ES-I3 (cell line): Measurements from ENCODE around the gene PTPRQ.
A peak's percentile ranks its signal among the peaks of the same experiment; 100 is the strongest.

Source experiments
- H3K36me3 ChIP-seq: 2 replicates; pipeline ENCODE4 v1.6.1; 2013; ENCODE audit warnings: mild to moderate bottlenecking, low read length, control low read depth, moderate library complexity; ENCODE audit not compliant: insufficient read depth
- H3K4me1 ChIP-seq: 2 replicates; pipeline ENCODE4 v1.6.1; 2013; ENCODE audit warnings: mild to moderate bottlenecking, control low read depth, low read length; ENCODE audit not compliant: insufficient read depth
- H3K9ac ChIP-seq: 2 replicates; pipeline ENCODE4 v1.6.1; 2013; ENCODE audit warnings: low read depth, mild to moderate bottlenecking, low read length, moderate library complexity
- H3K9me3 ChIP-seq: 2 replicates; pipeline ENCODE4 v1.6.1; 2013; ENCODE audit warnings: mild to moderate bottlenecking, low read length, moderate library complexity; ENCODE audit not compliant: control insufficient read depth, insufficient read depth

Gene PTPRQ

DNA sequence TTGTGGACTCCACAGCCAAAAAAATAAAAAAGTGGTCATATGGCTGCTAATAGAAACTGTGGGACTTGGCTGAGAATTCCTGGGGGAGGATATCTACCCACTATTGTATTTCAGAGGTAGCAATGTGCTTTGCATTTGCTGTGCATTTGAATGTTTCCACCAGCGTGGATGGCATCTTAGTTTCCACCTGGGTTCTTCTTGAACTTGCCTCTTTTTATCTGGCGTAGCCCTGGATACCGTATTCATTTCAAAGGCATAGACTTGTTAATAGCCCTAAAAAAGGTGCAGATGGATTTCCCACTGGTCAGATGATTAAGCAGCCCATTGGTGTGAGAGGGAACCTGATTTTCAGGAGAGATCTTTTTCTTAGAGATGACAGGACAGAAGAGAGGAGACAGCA is 270.8 kb downstream of the PTPRQ start:
- H3K9me3 ChIP-seq, result no peaks in the 10 kb centered on the region
- H3K36me3 ChIP-seq, result no peaks in the 10 kb centered on the region
- peak overlapping the region; percentile 27; the same call in 1 of the 2 replicates for H3K9ac ChIP-seq
- H3K4me1 ChIP-seq, result peaks cover 9% of the 10 kb centered on the region; the same call in 1 of the 2 replicates

DNA sequence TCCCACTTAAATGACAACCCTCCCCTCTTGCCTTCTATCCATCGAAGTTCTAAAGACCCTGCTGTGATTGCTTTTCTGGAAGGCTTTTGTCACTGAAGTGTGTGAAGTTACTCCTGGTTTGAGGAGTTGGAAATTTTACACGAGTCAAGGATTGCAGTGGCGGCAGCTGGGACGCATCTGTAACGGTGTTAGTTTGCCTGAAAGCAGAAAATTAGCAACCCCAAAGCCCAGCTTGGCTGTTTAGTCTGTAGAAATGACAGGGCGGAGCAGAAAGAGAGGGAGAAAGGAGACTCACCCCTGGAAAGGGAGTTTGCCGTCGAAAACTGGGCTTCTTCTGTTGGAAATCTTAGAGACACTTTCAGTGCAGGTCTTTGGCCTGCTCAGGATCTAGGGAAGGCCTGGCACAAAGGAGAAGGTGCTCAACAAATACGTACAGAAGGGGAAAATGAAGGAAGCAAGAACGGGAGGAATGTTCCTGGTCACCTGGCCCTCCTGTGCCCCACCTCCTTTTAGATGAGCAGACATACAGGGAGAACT is 271.7 kb downstream of the PTPRQ start:
- no peaks in the 10 kb centered on the region for H3K9me3 ChIP-seq
- H3K9ac ChIP-seq, result no peak overlapping the region
- peaks cover 9% of the 10 kb centered on the region; the same call in 1 of the 2 replicates for H3K4me1 ChIP-seq
- no peaks in the 10 kb centered on the region for H3K36me3 ChIP-seq

DNA sequence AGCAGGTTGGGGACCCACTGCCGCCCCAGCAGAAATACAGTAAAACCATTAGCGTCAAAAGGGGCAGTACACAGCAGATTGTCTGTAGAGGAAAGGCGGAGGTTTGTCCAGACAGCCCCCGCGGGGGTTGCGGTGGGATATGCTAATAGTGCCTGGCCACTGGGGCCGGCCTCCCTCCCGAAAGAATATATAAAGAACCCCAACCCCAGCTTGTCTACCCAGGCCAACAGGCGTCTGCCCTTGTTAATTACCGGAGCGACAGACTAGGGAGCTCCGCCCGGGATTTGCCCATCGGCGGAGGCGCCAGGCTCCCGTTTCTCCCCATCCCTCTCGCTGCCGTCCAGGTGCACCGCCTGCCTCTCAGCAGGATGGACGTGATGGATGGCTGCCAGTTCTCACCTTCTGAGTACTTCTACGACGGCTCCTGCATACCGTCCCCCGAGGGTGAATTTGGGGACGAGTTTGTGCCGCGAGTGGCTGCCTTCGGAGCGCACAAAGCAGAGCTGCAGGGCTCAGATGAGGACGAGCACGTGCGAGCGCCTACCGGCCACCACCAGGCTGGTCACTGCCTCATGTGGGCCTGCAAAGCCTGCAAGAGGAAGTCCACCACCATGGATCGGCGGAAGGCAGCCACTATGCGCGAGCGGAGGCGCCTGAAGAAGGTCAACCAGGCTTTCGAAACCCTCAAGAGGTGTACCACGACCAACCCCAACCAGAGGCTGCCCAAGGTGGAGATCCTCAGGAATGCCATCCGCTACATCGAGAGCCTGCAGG is 272.8 kb downstream of the PTPRQ start, which contains the start of gene MYF5:
TSS of gene MYF5 (plus strand) at position 217 of the 774 bp plus-strand sequence. CDS start at position 369, 152 bp downstream.
- Histone ChIP-seq H3K4me1 (peaks cover 9% of the 10 kb centered on the region; the same call in 1 of the 2 replicates), H3K36me3 (no peaks in the 10 kb centered on the region), H3K9ac (no peak within 1 kb of the TSS), H3K9me3 (no peaks in the 10 kb centered on the region)

DNA sequence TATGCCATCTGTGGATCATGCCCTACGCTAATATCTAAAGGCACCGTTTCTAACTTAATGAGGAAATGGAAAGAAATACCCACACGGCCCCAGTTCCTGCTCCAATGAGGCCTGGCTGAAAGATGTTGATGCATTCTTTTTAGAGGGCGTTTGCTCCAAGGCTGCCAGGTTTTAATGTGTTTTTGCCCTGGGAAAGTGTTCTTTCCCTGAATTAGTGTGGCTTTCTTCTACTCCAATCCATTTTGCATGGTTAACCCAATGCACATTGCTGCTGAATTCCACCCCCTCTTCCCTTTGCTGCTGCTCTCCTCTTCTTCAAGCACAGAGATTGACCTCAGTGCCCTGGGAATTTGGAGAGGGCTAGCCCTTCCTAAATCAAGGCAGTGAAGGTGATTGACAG is 273.8 kb downstream of the PTPRQ start:
- Histone ChIP-seq H3K36me3 (no peaks in the 10 kb centered on the region), H3K9ac (no peak overlapping the region), H3K4me1 (peaks cover 9% of the 10 kb centered on the region; the same call in 1 of the 2 replicates), H3K9me3 (no peaks in the 10 kb centered on the region)

DNA sequence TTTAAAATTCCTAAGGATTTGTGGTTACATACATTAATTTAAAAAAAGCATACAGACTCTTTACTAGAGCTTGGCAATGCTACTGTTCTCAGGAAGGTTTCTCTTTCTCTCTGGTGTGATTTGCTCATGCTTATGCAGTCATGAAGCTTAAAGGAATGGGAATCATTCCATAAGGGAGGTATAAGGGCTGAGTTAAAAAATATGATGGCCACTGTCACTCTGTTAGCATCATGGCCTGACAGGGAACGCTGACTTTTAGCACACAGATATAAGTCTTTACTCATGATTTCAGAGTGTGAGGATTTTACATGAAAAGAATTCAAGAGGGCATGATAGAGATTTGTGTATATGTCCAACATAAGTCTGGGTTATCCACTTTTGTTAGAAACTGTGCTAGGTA is 276.5 kb downstream of the PTPRQ start:
- H3K36me3 ChIP-seq, result no peaks in the 10 kb centered on the region
- no peaks in the 10 kb centered on the region for H3K4me1 ChIP-seq
- no peaks in the 10 kb centered on the region for H3K9me3 ChIP-seq

DNA sequence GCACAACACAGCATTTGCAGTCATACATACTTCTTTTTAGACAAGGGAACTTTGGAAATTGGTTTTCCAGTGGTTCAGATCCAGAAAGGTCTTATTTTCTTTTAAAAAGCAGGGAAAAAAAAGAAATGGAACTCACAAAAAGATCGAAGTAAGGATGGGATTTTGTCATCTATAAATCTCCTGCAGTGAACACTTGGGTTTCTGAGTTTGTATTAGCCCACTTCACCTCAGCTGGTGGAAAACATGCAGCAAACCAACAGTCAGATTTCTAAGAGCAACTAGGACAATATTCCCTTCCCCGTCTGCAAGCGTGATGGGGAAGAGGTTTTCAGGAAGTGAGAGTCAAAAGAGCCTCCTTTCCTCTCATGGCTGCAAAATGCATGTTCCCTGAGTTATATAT is 277.3 kb downstream of the PTPRQ start:
- no peaks in the 10 kb centered on the region for H3K4me1 ChIP-seq
- H3K9me3 ChIP-seq, result no peaks in the 10 kb centered on the region
- H3K9ac ChIP-seq, result no peak overlapping the region
- H3K36me3 ChIP-seq, result no peaks in the 10 kb centered on the region

More for the DNA sequence above, 276.5 kb downstream of the PTPRQ start:
- H3K9ac ChIP-seq, result no peak overlapping the region
